WTC11 (cell line): ENCODE measurements around the gene S100A7. TPM values are rescaled to one million over a fixed set of nuclear protein-coding genes. Genes with fewer than 3 reads are reported as not detected.

Experiments used
- ATAC-seq: fragments of 200-7000 bp; cut with Tn5 transposase; 2 replicates; pipeline ENCODE4 v1.10.0; 2021; ENCODE audit warnings: mild to moderate bottlenecking, moderate library complexity
- CTCF ChIA-PET: fragments of 300-600 bp; sonication (Branson Sonifier 250); formaldehyde crosslinking; loops from one replicate; lab custom pipeline; 2021; ENCODE audit warnings: antibody characterized with exemption; lab: Charles Lee
- POLR2A ChIA-PET: fragments of 350-600 bp; sonication (Branson Sonifier 250); formaldehyde crosslinking; loops from one replicate; lab custom pipeline; 2021; ENCODE audit warnings: antibody characterized with exemption; lab: Charles Lee
- DNase-seq: peaks from one replicate; pipeline ENCODE4 v3.0.0; 2021; ENCODE audit warnings: low spot score
- H3K27ac Mint-ChIP-seq: 2 replicates; pipeline ENCODE4 v1.8.0; 2021; ENCODE audit warnings: mixed read lengths
- H3K27me3 Mint-ChIP-seq: 2 replicates; pipeline ENCODE4 v1.8.0; 2021; ENCODE audit warnings: low read depth, mild to moderate bottlenecking, moderate library complexity, mixed read lengths
- H3K36me3 Mint-ChIP-seq: 2 replicates; pipeline ENCODE4 v1.8.0; 2021; ENCODE audit warnings: mixed read lengths
- H3K4me1 Mint-ChIP-seq: 2 replicates; pipeline ENCODE4 v1.8.0; 2022; ENCODE audit warnings: mixed read lengths
- H3K4me3 Mint-ChIP-seq: 2 replicates; pipeline ENCODE4 v1.8.0; 2021; ENCODE audit warnings: mild to moderate bottlenecking, moderate library complexity, mixed read lengths
- H3K9me3 Mint-ChIP-seq: 2 replicates; pipeline ENCODE4 v1.8.0; 2021; ENCODE audit warnings: mixed read lengths
- CREB1 ChIP-seq: sonication (generic); formaldehyde crosslinking; IDR thresholded peaks from 2 replicates; pipeline ENCODE4 v1.8.0; 2023; ENCODE audit warnings: mild to moderate bottlenecking, missing genetic modification reagents
- CREM ChIP-seq: sonication (generic); formaldehyde crosslinking; IDR thresholded peaks from 2 replicates; pipeline ENCODE4 v1.8.1; 2022; ENCODE audit warnings: mild to moderate bottlenecking, missing genetic modification reagents, moderate library complexity
- ELF4 ChIP-seq: sonication (generic); formaldehyde crosslinking; IDR thresholded peaks from 2 replicates; pipeline ENCODE4 v1.8.1; 2022; ENCODE audit warnings: low read depth, mild to moderate bottlenecking, moderate library complexity, missing genetic modification reagents
- EMX1 ChIP-seq: fragments of 250-450 bp; sonication (Bioruptor Pico); IDR thresholded peaks from 2 replicates; pipeline ENCODE4 v1.8.0; 2021; ENCODE audit warnings: mild to moderate bottlenecking
- ETV6 ChIP-seq: sonication (generic); formaldehyde crosslinking; IDR thresholded peaks from 2 replicates; pipeline ENCODE4 v1.8.1; 2022; ENCODE audit warnings: mild to moderate bottlenecking, missing genetic modification reagents
- FOXK1 ChIP-seq: sonication (generic); formaldehyde crosslinking; IDR thresholded peaks from 2 replicates; pipeline ENCODE4 v1.8.0; 2022; ENCODE audit warnings: mild to moderate bottlenecking, moderate library complexity, missing genetic modification reagents
- HMGXB4 ChIP-seq: sonication (generic); formaldehyde crosslinking; IDR thresholded peaks from 2 replicates; pipeline ENCODE4 v1.8.1; 2023; ENCODE audit warnings: mild to moderate bottlenecking, moderate library complexity, missing genetic modification reagents
- KAT7 ChIP-seq: sonication (generic); formaldehyde crosslinking; IDR thresholded peaks from 2 replicates; pipeline ENCODE4 v1.8.1; 2023; ENCODE audit warnings: missing genetic modification reagents, mild to moderate bottlenecking, borderline replicate concordance
- MLX ChIP-seq: sonication (generic); formaldehyde crosslinking; IDR thresholded peaks from 2 replicates; pipeline ENCODE4 v1.8.1; 2023; ENCODE audit warnings: mild to moderate bottlenecking, missing genetic modification reagents, moderate library complexity
- MYBL2 ChIP-seq: sonication (generic); formaldehyde crosslinking; IDR thresholded peaks from 2 replicates; pipeline ENCODE4 v1.8.1; 2023; ENCODE audit warnings: mild to moderate bottlenecking, moderate library complexity, missing genetic modification reagents
- PRRX2 ChIP-seq: fragments of 250-450 bp; sonication (Bioruptor Pico); IDR thresholded peaks from 2 replicates; pipeline ENCODE4 v1.8.0; 2021; ENCODE audit warnings: mild to moderate bottlenecking
- SMAD3 ChIP-seq: sonication (generic); formaldehyde crosslinking; IDR thresholded peaks from 2 replicates; pipeline ENCODE4 v1.8.0; 2022; ENCODE audit warnings: missing genetic modification reagents, mild to moderate bottlenecking, borderline replicate concordance
- TEAD1 ChIP-seq: sonication (generic); formaldehyde crosslinking; IDR thresholded peaks from 2 replicates; pipeline ENCODE4 v1.8.0; 2022; ENCODE audit warnings: mild to moderate bottlenecking, missing genetic modification reagents
- ZNF121 ChIP-seq: sonication (generic); formaldehyde crosslinking; IDR thresholded peaks from 2 replicates; pipeline ENCODE4 v1.8.0; 2023; ENCODE audit warnings: missing genetic modification reagents
- ZNF138 ChIP-seq: sonication (generic); formaldehyde crosslinking; conservative IDR thresholded peaks from 2 replicates; pipeline ENCODE4 v1.8.1; 2022; ENCODE audit warnings: mild to moderate bottlenecking, moderate library complexity, missing genetic modification reagents
- ZNF281 ChIP-seq: sonication (generic); formaldehyde crosslinking; IDR thresholded peaks from 2 replicates; pipeline ENCODE4 v1.8.0; 2023; ENCODE audit warnings: mild to moderate bottlenecking, missing genetic modification reagents
- ZNF416 ChIP-seq: fragments of 250-450 bp; sonication (Bioruptor Pico); IDR thresholded peaks from 2 replicates; pipeline ENCODE4 v1.9.0; 2021; ENCODE audit warnings: mild to moderate bottlenecking, inconsistent platforms
- ZNF532 ChIP-seq: fragments of 250-450 bp; sonication (Bioruptor Pico); IDR thresholded peaks from 2 replicates; pipeline ENCODE4 v1.9.0; 2021; ENCODE audit warnings: mild to moderate bottlenecking, borderline replicate concordance
- total RNA-seq: library from RNA; stranded (reverse); gene quantifications from 3 replicates; pipeline ENCODE4 v1.2.3, GENCODE V29; 2021

The S100A7 gene
- total RNA-seq, 1 experiment from 2014 or later, result not detected

GRCh38 chr1:153478692-153479618 is 18.5 kb upstream of the S100A7 start:
- Mint-ChIP-seq H3K4me3 (no peak overlapping the region), H3K4me1 (peaks cover 5% of the 10 kb centered on the region), H3K27me3 (no peaks in the 10 kb centered on the region; the same call in 1 of the 2 replicates), H3K27ac (no peak overlapping the region), H3K9me3 (peaks cover 6% of the 10 kb centered on the region), H3K36me3 (no peaks in the 10 kb centered on the region)
- no peak for TF ChIP-seq MYBL2
- no peak for TF ChIP-seq HMGXB4 (CRISPR knock-in tag)
- no peak for TF ChIP-seq CREB1 (CRISPR knock-in tag)
- DNase-seq (no peak), ATAC-seq (no peak)
- ChIA-PET POLR2A (no interaction called here), CTCF (interaction anchor here (0.6 to 3.4 kb wide), 4 partner anchors 12 to 196 kb away, joined by 3 to 19 read pairs (median 6); no protein-coding TSS in a partner anchor)

- Mint-ChIP-seq H3K27ac (no peak overlapping the region), H3K9me3 (peaks cover 14% of the 10 kb centered on the region), H3K36me3 (peaks cover 7% of the 10 kb centered on the region; the same call in 1 of the 2 replicates), H3K4me3 (no peak overlapping the region), H3K4me1 (no peaks in the 10 kb centered on the region), H3K27me3 (peaks cover under 1% of the 10 kb centered on the region; the same call in 1 of the 2 replicates)
- CTCF ChIA-PET, result interaction anchor here (0.7 to 3.4 kb wide), 3 partner anchors 12 to 124 kb away, joined by 3 to 19 read pairs (median 9); no protein-coding TSS in a partner anchor
- ATAC-seq (no peak), DNase-seq (no peak)
- no peak for TF ChIP-seq ZNF138 (CRISPR knock-in tag)
- no peak for TF ChIP-seq SMAD3 (CRISPR knock-in tag)
- no peak for TF ChIP-seq EMX1 (CRISPR knock-in tag)
- TF ChIP-seq ZNF416 (CRISPR knock-in tag), result no peak
- TF ChIP-seq FOXK1 (CRISPR knock-in tag), result no peak
- TF ChIP-seq TEAD1 (CRISPR knock-in tag), result no peak
- no peak for TF ChIP-seq KAT7
- TF ChIP-seq ELF4 (CRISPR knock-in tag), result no peak
- no peak for TF ChIP-seq PRRX2 (CRISPR knock-in tag)
- no peak for TF ChIP-seq MLX (CRISPR knock-in tag)
- TF ChIP-seq ETV6 (CRISPR knock-in tag), result no peak
- no peak for TF ChIP-seq ZNF281
- POLR2A ChIA-PET, result no interaction called here
These were observed 17.7 kb upstream of the S100A7 start for GRCh38 chr1:153478047-153478691.

GRCh38 chr1:153476491-153477093 is 16.1 kb upstream of the S100A7 start:
- CTCF ChIA-PET, result interaction anchor here (3.4 kb wide), 1 partner anchor 18 kb away, joined by 19 read pairs; no protein-coding TSS in a partner anchor

More at GRCh38 chr1:153476491-153477093, 16.1 kb upstream of the S100A7 start:
- POLR2A ChIA-PET, result no interaction called here
- Mint-ChIP-seq H3K4me3 (no peak overlapping the region), H3K27me3 (peaks cover 8% of the 10 kb centered on the region), H3K36me3 (peaks cover 23% of the 10 kb centered on the region), H3K9me3 (peaks cover 29% of the 10 kb centered on the region), H3K4me1 (no peaks in the 10 kb centered on the region), H3K27ac (no peak overlapping the region)
- DNase-seq (no peak), ATAC-seq (no peak)
- TF ChIP-seq ZNF121 (CRISPR knock-in tag) (no peak), ZNF532 (CRISPR knock-in tag) (no peak), CREM (CRISPR knock-in tag) (no peak)
